Measurements from ENCODE around the gene REXO1.

Gene REXO1

DNA sequence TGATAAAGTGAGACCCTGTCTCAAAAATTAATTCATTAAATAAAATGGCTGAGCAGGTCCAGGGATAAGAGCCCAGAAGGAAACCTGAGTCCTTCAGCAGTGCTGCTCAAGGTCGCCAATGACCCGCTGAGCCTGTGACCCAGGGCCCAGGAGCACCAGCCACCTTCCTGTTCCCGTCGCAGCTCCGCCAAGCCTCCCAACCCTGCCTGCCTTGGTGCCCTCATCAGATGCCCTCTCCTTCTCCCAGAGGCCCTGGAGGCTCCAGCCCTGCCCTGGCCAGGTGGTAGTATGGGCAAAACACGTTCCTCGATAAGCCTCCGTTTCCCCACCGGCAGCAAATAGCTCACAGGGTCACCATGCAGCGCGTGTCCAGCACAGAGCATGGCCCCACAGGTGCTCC is 2.6 kb downstream of the REXO1 start:
- DNase-seq: no peak

DNA sequence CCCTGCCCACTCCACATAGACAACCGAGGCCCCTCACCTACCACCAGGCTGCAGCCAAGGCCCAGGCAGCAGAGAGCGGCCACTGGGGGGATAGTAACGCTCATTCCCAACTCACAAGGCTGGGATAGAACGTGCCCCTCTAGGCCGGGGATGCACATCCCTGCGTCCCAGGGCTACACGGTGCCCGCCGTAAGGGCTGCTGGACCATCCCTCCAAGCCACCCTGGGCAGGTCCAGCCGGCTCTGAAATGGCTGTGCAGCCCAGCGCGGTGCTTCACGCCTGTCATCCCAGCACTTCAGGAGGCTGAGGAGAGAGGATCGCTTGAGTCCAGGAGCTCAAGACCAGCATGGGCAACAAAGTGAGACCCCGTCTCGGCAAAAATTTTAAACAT is 3.2 kb downstream of the REXO1 start:
- DNase-seq: no peak

DNA sequence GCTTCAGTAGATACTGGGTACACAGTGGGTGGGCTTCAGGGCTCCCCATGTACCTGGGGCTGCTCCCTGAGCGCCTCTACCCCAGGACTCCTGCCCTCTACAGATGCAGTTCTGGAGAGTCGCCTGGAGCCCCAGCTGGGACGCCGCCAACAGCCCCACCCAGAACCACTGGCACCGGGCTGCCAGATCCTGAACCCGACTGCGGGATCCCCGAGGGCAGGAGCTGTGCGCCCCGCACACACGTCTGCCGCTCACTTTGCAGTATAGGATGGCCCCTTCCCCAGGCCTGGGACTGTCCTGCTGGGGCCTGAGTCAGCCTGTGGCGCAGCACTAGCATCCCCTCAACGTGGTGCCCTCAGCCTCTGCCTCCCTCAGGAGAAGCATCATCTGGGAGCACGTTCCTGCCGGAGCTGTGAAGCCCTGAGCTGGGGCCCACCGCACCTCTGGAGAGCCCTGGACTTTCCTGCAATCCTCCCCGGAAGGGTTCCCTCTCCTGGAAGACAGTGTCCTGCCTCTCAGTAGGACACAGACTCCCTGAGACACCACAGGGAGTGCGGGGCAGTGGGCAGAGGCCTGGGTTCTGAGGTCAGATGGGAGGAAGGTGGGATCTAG is 3.7 kb downstream of the REXO1 start:
- no peak for DNase-seq

DNA sequence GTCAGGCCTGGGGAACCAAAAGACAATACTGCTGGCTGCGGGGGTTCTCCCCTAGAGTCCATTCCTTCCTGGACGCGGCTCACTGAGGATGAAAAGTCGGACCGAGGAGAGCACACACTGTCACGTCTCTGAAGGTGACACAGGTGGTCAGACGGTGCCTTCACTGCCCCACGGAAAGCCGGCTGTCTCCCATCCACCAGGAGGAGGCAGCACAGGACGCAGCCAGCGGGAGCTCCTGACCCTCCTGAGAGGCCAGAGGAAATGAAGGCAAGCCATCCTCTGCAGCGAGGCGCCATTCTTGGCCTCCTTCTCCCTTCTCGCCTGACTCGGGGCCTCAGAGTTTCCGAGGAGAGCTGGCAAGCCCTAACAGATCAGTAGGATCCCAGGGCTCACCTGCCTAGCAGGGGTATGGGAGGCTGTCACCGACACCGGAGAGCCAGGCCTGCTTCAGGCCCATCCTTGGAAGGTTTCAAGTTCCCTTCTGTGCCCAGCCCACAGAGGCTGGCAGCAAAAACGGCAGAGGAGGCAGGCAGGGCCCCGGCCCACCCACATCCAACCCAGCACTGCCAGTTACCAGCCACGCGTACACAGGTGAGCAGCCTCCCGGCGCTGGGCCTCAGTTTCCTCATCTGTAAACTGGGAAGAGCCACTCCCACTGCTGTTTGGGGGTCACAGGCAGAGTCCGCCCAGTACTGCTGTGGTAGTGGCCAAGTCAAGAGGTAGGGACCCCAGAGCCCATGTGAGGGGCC is 4.5 kb downstream of the REXO1 start:
- DNase-seq: no peak

DNA sequence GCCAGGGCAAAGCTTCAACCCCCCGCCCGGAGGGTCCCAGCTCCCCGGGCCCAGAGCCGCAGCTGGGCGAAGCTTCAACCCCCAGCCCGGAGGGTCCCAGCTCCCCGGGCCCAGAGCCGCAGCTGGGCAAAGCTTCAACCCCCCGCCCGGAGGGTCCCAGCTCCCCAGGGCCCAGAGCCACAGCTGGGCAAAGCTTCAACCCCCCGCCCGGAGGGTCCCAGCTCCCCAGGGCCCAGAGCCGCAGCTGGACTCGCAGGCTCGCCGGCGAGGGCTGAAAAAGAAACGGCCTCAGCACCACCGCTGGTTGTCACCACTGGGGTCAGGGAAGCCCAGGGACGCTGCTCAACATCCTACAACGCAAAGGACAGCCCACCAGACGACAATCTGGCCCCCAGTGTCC is 5.2 kb downstream of the REXO1 start:
- no peak for DNase-seq

DNA sequence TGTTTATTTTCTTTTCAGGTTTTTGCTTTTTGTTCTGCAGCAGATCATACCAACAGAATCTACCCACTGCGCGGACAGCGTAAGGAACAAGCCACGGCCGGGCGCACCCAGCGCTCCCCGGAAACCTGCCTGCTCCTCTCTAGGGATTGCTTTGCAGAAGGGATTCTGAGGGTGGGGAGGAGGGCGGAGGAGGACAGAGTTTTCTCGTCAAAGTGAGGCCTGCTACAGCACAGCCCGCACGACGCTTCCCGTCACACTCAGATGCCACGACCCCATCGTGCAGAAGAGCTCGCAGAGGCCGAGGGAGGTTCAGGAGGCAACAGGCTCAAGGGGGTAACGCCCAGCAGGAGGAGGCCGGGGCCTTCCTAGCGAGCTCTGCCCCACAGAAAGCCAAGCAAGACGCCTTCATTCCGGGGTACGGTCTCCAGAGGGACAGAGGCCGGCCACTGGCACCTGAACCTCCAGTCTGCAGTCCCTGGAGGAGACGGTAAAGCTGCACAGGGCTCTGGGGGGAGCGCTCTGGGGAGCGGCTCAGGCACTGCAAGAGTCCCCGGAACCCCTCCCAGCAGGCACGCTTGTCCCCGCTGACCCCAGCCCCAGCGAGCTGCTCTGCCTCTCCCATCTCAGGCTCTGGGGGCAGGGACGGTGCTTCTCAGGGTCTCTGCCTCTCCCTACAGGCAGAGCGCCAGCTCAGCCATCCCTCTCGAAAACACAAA is 6.9 kb downstream of the REXO1 start:
- DNase-seq: no peak

DNA sequence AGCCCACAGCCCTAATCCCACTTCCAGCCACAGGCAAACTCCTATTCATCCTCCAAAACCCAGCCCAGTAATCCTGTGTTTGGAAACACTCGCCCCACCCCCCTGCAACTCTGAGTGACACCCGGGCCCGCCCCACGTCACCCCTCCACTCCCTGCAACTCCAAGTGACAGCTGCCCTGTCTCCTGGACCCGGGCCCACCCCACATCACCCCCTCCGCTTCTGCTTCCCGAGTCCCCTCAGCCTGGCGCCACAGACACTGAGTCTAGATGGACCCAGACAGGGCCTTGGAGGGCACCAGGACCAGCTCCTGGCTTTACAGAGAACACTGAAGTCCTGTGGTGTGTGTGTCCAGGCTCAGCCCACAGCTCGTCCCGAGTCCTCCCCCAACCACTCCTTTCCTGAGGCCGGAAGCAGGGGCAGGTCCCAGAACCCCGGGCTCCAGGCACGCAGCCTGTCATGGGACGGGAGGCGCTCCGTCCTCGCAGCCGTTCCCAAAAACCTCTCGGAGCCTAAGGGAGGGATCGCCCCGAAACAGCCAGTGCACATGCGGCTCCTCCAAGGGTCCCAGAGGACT is 7.7 kb downstream of the REXO1 start:
- no peak for DNase-seq

DNA sequence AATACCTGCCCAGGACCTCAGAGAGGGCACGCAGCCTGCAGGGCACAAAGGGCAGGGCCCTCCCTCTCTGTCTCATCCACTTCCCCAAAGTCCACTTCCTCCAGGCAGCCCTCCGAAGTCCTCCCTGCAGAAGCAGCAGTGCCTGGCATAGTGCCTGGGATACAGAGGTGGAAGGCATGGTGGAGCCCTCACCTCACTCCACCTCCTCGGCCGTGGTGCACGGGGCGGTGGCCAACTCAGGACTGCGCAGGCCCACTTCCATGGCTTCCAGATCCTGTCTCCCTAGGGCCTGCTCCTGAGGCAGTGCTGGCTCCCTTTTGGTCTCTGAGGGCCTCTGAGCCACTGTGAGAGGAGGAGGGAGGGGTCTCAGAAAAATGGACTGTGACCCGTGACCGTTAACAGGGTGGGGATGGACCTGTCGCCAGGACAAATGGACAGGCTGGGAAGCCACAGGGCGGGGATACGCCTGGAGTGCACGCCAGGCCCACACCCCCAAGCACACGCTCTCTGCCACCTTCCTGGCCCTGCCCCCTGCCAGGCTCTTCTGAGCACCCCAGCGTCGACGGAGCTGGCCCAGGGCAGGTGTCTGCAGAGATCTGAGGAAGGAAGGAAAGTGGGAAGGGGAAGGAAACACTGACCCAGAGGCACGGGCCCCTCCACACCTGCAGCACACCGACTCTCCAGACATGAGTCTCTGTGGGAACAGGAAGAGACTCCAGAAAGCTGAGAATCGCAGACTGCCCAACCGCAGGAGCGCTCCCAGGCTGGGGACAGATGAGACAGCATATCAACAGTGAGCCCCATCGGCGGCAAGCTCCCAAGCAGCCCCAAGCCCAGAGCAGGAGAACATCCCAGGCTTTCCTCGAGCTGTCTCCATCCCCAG is 8.4 kb downstream of the REXO1 start:
- DNase-seq: no peak

DNA sequence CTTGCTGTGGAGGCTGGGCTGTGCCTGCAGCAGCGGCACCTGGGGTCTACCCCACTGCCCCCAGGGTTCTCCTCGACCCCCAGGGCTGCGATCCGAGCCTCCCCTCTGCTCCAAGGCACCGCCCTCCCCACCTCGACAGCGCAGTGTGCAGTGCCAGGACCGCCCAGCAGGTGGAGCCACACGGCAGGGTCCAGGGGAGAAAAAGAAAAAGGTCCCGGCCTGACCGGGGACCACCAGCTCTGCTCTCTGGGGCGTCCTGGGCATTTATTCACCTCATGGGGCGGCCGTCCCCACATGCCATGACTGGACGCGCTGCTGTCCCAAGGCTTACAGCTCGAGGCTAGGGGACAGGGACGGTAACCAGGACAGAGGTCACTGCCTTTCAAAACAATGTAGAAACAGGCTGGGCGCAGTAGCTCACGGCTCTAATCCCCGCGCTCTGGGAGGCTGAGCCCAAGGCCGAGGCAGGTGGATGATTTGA is 10.6 kb downstream of the REXO1 start:
- no peak for DNase-seq

DNA sequence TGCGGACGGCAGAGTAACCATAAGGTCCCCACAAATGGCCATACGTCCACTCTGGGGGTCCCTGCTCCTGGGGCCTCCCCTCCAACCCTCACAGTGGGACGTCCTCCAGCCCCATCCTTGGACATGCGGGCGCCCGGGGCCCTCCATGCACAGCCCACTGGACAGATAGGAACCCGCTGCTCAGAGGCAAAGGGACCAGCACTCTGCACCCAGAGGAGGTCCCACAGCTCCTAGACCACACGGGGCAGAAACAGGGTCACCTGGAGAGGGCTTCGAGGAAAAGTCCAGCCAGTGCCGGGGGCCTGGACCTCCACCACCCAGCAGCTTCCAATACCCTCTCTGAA is 11.1 kb downstream of the REXO1 start:
- no peak for DNase-seq

DNA sequence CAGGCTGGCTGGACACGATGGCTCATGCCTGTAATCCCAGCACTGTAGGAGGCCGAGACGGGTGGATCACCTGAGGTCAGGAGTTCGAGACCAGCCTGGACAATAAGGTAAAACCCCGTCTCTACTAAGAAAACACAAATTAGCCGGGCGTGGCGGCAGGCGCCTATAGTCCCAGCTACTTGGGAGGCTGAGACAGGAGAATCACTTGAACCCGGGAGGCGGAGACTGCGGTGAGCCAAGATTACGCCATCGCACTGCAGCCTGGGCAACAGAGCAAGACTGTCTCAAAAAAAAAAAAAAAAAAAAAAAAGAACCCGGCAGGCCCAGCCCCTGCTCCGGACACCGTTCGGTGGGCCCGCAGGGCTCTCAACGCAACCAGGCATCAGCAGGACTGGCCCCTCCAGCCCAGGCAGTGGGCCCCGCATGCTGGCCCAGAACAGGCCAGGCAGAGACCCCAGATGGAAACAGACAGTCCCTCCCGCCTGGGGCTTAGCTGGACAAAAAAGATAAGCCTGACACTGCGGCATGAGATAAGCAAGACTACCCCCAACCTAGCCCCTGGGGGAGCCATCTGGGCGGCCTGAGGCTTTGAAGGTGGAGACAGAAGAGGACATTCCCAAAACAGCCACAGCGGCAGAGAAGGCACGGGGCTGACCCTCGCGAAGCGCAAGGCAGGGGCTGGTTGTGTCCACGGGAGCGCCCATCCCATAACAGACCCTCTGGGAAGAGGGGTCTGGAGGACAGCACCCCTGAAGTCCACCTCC is 11.6 kb downstream of the REXO1 start:
- no peak for DNase-seq

DNA sequence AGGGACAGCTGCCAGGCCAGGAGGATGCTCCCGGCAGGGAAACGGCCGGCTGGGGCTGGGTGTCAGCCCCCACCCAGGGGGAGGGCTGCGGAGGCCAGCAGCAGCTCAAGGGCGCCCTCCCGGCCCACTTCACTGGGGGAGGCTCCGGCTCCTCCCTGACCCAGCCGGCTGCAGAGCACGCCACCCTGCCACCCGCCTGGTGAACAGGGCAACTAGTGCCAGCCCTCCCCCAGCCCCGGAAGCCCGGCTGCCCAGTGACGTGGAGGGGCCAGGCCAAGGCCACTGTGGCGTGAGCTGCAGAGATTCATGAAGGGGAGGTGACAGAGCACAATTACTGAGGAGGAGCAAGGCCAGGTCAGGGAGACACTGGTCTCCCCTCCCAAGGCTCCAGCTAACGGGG is 14.7 kb downstream of the REXO1 start:
- no peak for DNase-seq

DNA sequence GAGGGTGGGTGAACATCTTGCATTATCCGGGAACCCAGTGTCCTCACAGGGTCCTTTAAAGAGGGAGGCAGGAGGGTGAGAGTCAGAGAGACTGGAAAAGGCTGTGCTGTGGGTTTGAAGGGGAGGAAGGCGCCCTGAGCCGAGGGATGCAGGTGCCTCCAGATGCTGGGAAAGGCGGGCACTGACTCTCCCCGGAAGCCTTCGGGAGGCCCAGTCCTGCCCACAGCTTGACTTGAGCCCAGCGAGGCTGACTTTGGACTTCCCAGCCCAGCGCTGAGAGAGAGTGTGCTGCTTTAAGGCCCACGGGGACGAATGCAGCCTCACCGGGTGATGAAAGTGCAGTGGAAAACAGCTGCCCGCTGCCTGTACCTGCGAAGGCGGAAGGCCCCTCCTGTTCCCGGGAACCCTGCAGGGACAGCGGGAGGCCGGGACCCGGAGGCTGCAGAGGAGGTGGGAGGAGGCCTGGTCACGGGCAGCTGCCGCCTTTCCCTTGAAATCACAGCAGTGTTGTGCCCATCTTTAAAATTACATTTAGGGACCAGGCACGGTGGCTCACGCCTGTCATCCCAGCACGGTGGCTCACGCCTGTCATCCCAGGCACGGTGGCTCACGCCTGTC is 16.1 kb downstream of the REXO1 start:
- DNase-seq: no peak

DNA sequence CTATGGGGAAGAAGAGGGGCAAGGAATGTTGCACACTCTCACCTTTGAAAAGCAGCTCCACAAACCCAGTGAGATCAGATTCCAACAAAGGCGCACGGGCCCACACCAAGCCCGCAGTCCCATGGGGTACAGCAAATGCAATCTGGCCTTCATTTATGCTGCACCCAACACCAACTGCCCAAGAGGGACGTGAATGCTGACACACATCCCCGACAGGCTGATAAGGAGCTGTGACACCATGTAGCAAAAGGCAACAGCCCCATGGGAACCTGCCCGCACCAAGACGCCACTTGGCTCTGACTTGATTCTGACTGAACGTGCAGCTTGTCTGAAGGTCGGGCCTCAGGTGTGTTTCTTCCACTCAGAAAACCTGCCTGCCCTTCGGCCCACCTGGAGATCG is 17.3 kb downstream of the REXO1 start:
- no peak for DNase-seq

DNA sequence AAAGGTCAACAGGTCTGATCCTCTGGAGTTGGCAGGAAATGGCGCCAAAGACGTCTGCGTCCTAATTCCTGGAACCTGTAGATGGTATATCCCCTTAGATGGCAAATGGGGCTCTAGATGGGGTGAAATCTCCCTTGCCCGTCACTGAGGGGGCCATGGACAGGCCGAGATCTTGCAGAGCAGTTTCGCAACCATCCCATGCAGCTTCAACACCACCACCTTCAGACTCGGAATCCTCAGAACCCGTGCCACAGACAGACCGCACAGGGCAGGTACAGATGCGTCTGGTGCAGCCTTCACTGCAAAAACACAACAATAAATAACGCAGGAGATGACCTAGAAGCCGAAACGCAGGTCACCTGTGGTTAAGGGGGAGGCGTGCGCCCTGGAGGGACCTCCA is 17.7 kb downstream of the REXO1 start:
- DNase-seq: no peak

DNA sequence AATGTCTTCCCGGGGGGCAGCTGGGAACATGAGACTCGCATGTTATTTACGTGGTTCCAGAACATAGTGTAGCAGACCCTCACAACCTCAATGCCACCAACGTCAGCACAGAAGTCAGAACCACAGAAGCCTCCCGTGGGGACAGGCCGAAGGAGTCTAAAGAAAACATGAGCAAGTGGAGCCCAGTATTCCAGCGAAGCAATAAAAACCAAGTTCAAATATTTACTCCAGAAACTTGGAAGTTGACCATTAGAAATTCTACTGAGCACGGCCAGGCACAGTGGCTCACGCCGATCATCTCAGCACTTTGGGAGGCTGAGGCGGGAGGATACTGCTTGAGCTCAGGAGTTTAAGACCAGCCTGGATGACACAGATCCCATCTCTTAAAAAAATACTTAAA is 18.3 kb downstream of the REXO1 start:
- no peak for DNase-seq

DNA sequence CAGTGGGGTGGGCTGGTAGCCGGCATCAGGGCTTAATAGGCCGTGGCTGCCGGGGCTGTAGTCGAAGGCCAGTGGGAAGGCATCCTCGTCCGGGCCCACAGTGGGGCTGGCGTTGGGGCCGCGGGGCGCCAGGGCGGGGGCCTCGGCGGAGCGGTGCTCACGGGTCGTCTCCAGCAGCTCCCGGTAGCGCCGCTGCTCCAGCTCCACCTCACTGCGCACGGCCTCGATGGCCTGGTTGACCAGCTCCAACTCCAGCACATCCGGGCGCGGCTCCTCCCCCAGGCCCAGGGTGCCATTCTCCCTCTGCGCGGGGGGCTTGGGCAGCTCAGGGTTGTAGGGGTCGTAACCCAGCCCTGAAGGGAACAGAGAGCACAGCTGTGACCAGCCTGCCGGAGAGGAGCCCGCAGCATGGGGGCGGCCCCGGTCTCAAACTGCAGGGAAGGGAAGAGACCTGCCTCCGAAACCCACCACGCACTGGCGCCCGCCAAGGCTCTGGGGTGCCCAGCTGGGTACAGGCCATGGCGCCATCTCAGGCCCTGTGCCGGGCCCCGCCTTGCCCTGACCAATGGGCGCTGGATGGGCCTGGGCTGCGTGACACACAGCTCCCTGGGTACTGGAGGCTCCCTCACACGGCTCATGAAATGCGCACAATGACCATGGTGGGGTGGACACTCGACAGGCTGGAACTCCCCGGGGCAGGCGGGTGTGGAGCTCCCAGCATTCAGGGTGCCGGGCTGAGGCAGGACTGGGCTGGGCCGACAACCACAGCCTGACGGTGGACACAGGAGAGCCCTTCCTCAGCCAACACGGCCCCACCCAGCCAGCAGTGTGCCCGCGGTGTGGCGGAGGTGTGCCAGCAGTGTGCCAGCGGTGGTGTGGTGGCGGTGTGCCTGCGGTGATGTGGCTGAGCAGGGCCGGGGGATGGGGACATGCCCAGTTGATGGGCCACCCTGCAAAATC is 19.7 kb downstream of the REXO1 start:
- no peak for DNase-seq

DNA sequence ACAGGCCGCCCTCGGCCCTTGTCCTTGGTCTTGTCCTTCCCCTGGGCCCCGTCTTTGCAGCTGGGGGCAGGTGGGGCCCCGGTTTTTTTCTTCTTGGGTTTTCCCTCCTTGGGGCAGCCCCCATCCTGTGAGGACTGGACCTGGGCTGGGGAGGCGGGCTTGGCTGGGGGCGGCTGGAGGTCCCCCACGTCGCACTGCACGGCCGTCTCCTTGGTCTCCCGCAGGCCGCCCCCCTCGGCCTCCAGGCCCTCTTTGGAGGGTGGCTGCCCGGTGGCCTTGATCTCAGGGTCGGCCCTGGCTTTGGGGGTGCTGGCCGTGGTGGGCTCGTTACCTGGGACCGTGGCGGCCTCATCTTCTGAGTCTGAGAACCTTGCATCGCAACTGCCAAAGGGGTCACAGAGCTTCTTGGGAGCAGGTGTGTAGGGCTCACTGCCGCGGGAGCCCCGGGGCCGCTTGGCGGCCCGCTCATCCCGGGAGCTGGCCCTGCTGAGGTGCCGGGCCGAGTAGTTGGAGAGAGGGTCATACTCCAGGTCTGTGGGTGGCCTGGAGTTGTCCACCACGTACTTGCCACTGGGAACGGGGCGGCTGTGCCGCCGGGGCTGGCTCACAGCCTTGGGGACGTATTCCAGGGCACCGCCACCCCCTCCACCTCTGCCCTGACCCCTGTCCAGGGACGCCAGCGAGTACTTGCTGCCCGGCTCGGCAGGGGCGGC is 20.6 kb downstream of the REXO1 start:
- DNase-seq: no peak
